HepG2 (cell line): ENCODE measurements around the gene BPI. TPM values are rescaled to one million over a fixed set of nuclear protein-coding genes. Genes with fewer than 3 reads are reported as not detected.

ENCODE experiments used
- ATAC-seq: fragments of 200-7000 bp; cut with Tn5 transposase; 3 replicates; pipeline ENCODE4 v1.9.1; 2020; ENCODE audit warnings: mild to moderate bottlenecking, moderate library complexity
- BruUV-seq: library from RNA; stranded (reverse); fragments of 400-500 nt; replicated peaks from 2 replicates; lab custom pipeline; 2021; lab: Mats Ljungman, UMichigan
- CTCF ChIA-PET: fragments of 300-600 bp; formaldehyde crosslinking; extraction: SDS; loops from one replicate; lab custom pipeline; 2021; ENCODE audit warnings: low total read pairs, inconsistent platforms, low intra/inter-chr PET ratio; lab: Yijun Ruan, JAX
- POLR2A ChIA-PET: fragments of 350-600 bp; sonication (Branson Sonifier 250); formaldehyde crosslinking; loops from one replicate; lab custom pipeline; 2020; ENCODE audit warnings: antibody characterized with exemption, inconsistent platforms; lab: Yijun Ruan, JAX
- DNase-seq: peaks from one replicate; pipeline ENCODE4 v3.0.0-alpha.2; 2015; ENCODE audit warnings: low spot score
- FAIRE-seq: peaks from 3 replicates; lab custom pipeline; 2011; peaks lifted over from hg19 to GRCh38; lab: Jason Lieb, UNC
- H2AFZ ChIP-seq: one replicate; pipeline ENCODE4 v1.6.1; 2011; ENCODE audit warnings: low read length, inconsistent platforms
- H3K27ac ChIP-seq: fragments of 300-600 bp; 3 replicates; pipeline ENCODE4 v1.8.0; 2011; ENCODE audit warnings: mixed run types, mild to moderate bottlenecking, mixed read lengths, low read length, inconsistent platforms; ENCODE audit not compliant: insufficient read depth; ENCODE audit errors: extremely low read length
- H3K27me3 ChIP-seq, 2 experiments: fragments of 200-600 bp in 1 of 2; 2 replicates in 1 of 2; 3 replicates in 1 of 2; pipeline versions ENCODE4 v1.6.0 to v1.8.0; 2011; ENCODE audit warnings: low read length in 2 of 2, mild to moderate bottlenecking in 2 of 2, moderate library complexity in 2 of 2, inconsistent platforms in 1 of 2; ENCODE audit not compliant: insufficient read depth in 2 of 2, control insufficient read depth in 1 of 2
- H3K36me3 ChIP-seq, 2 experiments: fragments of 200-600 bp in 1 of 2; replicated peaks in 1 of 2; 2 replicates in 1 of 2; 3 replicates in 1 of 2; pipeline versions ENCODE4 v1.5.1 to v1.8.0; 2011; ENCODE audit warnings: low read length in 2 of 2, inconsistent platforms in 1 of 2; ENCODE audit not compliant: insufficient read depth in 2 of 2, control insufficient read depth in 1 of 2
- H3K4me1 ChIP-seq: 2 replicates; pipeline ENCODE4 v1.5.1; 2012; ENCODE audit warnings: low read length, inconsistent platforms; ENCODE audit not compliant: insufficient read depth
- H3K4me2 ChIP-seq: 2 replicates; pipeline ENCODE4 v1.6.0; 2011; ENCODE audit warnings: low read depth, low read length, inconsistent platforms
- H3K4me3 ChIP-seq, 3 experiments: fragments of 200-600 bp in 1 of 3; sonication (generic), shearing (Covaris generic) in 1 of 3; replicated peaks in 1 of 3; 2 replicates each; pipeline ENCODE4 v1.5.1; 2011 to 2016; ENCODE audit warnings: low read length in 3 of 3, inconsistent platforms in 2 of 3, low read depth in 2 of 3, mild to moderate bottlenecking in 2 of 3, control low read depth in 1 of 3, mixed read lengths in 1 of 3; ENCODE audit not compliant: insufficient read depth in 1 of 3
- H3K79me2 ChIP-seq: one replicate; pipeline ENCODE4 v1.6.1; 2011; ENCODE audit warnings: low read length, inconsistent platforms; ENCODE audit not compliant: insufficient read depth
- H3K9ac ChIP-seq: 2 replicates; pipeline ENCODE4 v1.6.0; 2011; ENCODE audit warnings: mild to moderate bottlenecking, low read depth, low read length, inconsistent platforms; ENCODE audit not compliant: insufficient read depth
- H3K9me3 ChIP-seq: 2 replicates; pipeline ENCODE4 v1.5.1; 2012; ENCODE audit warnings: mild to moderate bottlenecking, low read length
- H4K20me1 ChIP-seq: 2 replicates; pipeline ENCODE4 v1.6.0; 2011; ENCODE audit warnings: inconsistent platforms, mild to moderate bottlenecking, low read length, moderate library complexity; ENCODE audit not compliant: insufficient read depth
- CBX5 ChIP-seq: sonication (generic); formaldehyde crosslinking; IDR thresholded peaks from 2 replicates; pipeline ENCODE4 v1.4.0; 2020; ENCODE audit warnings: missing genetic modification reagents, borderline replicate concordance
- CHD2 ChIP-seq: IDR thresholded peaks from 2 replicates; pipeline ENCODE4 v1.6.1; 2011; ENCODE audit warnings: low read depth, low read length, improper control_type of control experiment
- DPF2 ChIP-seq: sonication (generic); formaldehyde crosslinking; IDR thresholded peaks from 2 replicates; pipeline ENCODE4 v1.4.0; 2020; ENCODE audit warnings: mild to moderate bottlenecking, low read depth, missing genetic modification reagents, borderline replicate concordance
- ESRRA ChIP-seq: sonication (generic); formaldehyde crosslinking; IDR thresholded peaks from 2 replicates; pipeline ENCODE4 v1.5.1; 2020; ENCODE audit warnings: mild to moderate bottlenecking, low read depth, missing genetic modification reagents
- EZH2 ChIP-seq: conservative IDR thresholded peaks from 2 replicates; pipeline ENCODE4 v1.6.1; 2012; ENCODE audit warnings: mild to moderate bottlenecking, low read depth, low read length, moderate library complexity
- FOSL2 ChIP-seq: sonication (generic); formaldehyde crosslinking; IDR thresholded peaks from 2 replicates; pipeline ENCODE4 v1.4.0; 2020; ENCODE audit warnings: missing genetic modification reagents
- GABPB1 ChIP-seq: IDR thresholded peaks from 2 replicates; pipeline ENCODE4 v1.6.1; 2016; ENCODE audit warnings: mild to moderate bottlenecking, missing genetic modification reagents, moderate library complexity, missing compliant biosample characterization
- KDM5B ChIP-seq: sonication (generic); formaldehyde crosslinking; IDR thresholded peaks from 2 replicates; pipeline ENCODE4 v1.4.0; 2020; ENCODE audit warnings: missing genetic modification reagents, mild to moderate bottlenecking, borderline replicate concordance
- MBD4 ChIP-seq: IDR thresholded peaks from 2 replicates; pipeline ENCODE4 v1.6.1; 2012; ENCODE audit warnings: low read length, inconsistent platforms, borderline replicate concordance
- MTA1 ChIP-seq: sonication (generic); formaldehyde crosslinking; IDR thresholded peaks from 2 replicates; pipeline ENCODE4 v1.4.0; 2020; ENCODE audit warnings: missing genetic modification reagents, mild to moderate bottlenecking, borderline replicate concordance
- RNF2 ChIP-seq: fragments of 450-650 bp; conservative IDR thresholded peaks from 2 replicates; pipeline ENCODE4 v1.6.1; 2016; ENCODE audit warnings: low read depth
- SMYD3 ChIP-seq: sonication (generic); formaldehyde crosslinking; IDR thresholded peaks from 2 replicates; pipeline ENCODE4 v1.8.1; 2023; ENCODE audit warnings: mild to moderate bottlenecking, missing genetic modification reagents
- ZBTB8A ChIP-seq: sonication (generic); formaldehyde crosslinking; IDR thresholded peaks from 2 replicates; pipeline ENCODE4 v1.4.0; 2020; ENCODE audit warnings: mild to moderate bottlenecking, low read depth, missing genetic modification reagents, borderline replicate concordance
- ZNF703 ChIP-seq: sonication (generic); formaldehyde crosslinking; IDR thresholded peaks from 2 replicates; pipeline ENCODE4 v1.5.1; 2020; ENCODE audit warnings: missing genetic modification reagents, mild to moderate bottlenecking, moderate library complexity, borderline replicate concordance
- WGBS: methylation state at CpG from one replicate; pipeline ENCODE4 v1.1.6; 2017; ENCODE audit warnings: low lambda C conversion rate; 5-methylcytosine and 5-hydroxymethylcytosine counted together
- in situ Hi-C: cut with HindIII; loops from 2 replicates; pipeline ENCODE4 v1.10.0; 2017; ENCODE audit warnings: low pct_unique_long_range_greater_than_20kb; ENCODE audit not compliant: extremely low pct_ligation_motif_present
- intact Hi-C: fragments of 100-400 bp; cut with micrococcal nuclease; formaldehyde crosslinking; loops from one replicate; pipeline ENCODE4 v1.10.0; 2022; ENCODE audit not compliant: unreplicated experiment
- polyA plus RNA-seq, 8 experiments: library from polyadenylated mRNA; depleted of rRNA in 3 of 8; stranded (reverse) in 7 of 8; unstranded in 1 of 8; fragments of >200 nt; fragmentation: Illumina TruSeq in 4 of 8; extraction: Trizol in 4 of 8; gene quantifications; 2 replicates each; pipeline versions ENCODE4 v1.2.1 to v1.2.3, GENCODE V29; 2011 to 2016; ENCODE audit warnings: low read depth in 4 of 8, missing spikeins in 1 of 8, mixed read lengths in 1 of 8; ENCODE audit not compliant: insufficient read depth in 1 of 8
- total RNA-seq, 5 experiments: library from RNA; depleted of rRNA; stranded (reverse); fragments of >200 nt; fragmentation: Illumina TruSeq; extraction: Trizol; gene quantifications; 2 replicates each; pipeline ENCODE4 v1.2.3, GENCODE V29; 2016; ENCODE audit warnings: low read depth in 1 of 5
- TF ChIP-seq, protein P1 (sequence below): sonication (generic); formaldehyde crosslinking; IDR thresholded peaks from 2 replicates; pipeline ENCODE4 v1.5.0; 2020; ENCODE audit warnings: missing genetic modification reagents, mild to moderate bottlenecking, borderline replicate concordance
- TF ChIP-seq, protein P2 (sequence below): sonication (generic); formaldehyde crosslinking; IDR thresholded peaks from 2 replicates; pipeline ENCODE4 v1.5.0; 2020; ENCODE audit warnings: missing genetic modification reagents

The BPI gene
- total and polyA plus RNA-seq, 2 of the 13 experiments (the other 11 are each of a cell fraction or from before 2014, with no cell fraction given) = not detected

GRCh38 chr20:38262931-38263330 lies 41.0 kb upstream of the BPI start (continued):
- no peak for TF ChIP-seq MTA1
- no peak for TF ChIP-seq SMYD3 (CRISPR knock-in tag)
- TF ChIP-seq MBD4 = no peak
- no peak for TF ChIP-seq RNF2
- no peak for TF ChIP-seq CHD2

DNA sequence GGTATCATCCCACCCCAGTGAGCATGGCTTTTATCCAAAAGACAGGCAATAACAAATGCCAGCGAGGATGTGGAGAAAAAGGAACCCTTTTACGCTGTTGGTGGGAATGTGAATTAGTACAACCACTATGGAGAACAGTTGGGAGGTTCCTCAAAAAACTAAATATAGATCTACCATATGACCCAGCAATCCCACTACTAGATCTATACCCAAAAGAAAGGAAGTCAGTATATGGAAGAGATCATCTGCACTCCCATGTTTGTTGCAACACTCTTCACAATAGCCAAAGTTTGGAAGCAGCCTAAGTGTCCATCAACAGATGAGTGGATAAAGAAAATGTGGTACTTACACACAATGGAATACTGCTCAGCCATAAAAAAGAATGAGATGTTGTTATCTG lies 37.5 kb upstream of the BPI start:
- Histone ChIP-seq H3K4me1 (no peaks in the 10 kb centered on the region), H3K79me2 (no peaks in the 10 kb centered on the region), H2AFZ (no peak overlapping the region), H3K27ac (no peak overlapping the region), H3K9ac (no peak overlapping the region), H3K9me3 (no peaks in the 10 kb centered on the region), H4K20me1 (no peaks in the 10 kb centered on the region), H3K4me2 (no peak overlapping the region), H3K36me3 (no peaks in the 10 kb centered on the region), H3K4me3 (no peak overlapping the region), H3K27me3 (peaks cover 1 to 6% of the 10 kb centered on the region in 2 experiments; a peak in 1 of 5 replicates)
- in situ Hi-C loops (no loop called here), intact Hi-C loops (no loop called here)
- FAIRE-seq (no peak), ATAC-seq (no peak), DNase-seq (no peak)
- no TSS peak for BruUV-seq
- TF ChIP-seq GABPB1 (CRISPR knock-in tag) (no peak), ZNF703 (CRISPR knock-in tag) (no peak)
- CTCF ChIA-PET = no interaction called here
- POLR2A ChIA-PET = no interaction called here
- 30% methylated on average over 2 of the region's 2 CpGs for WGBS

GRCh38 chr20:38267296-38267695 lies 36.7 kb upstream of the BPI start:
- Histone ChIP-seq H2AFZ (no peak overlapping the region), H3K9ac (no peak overlapping the region), H3K27me3 (peaks cover 1 to 6% of the 10 kb centered on the region in 2 experiments; a peak in 1 of 5 replicates), H3K4me1 (no peaks in the 10 kb centered on the region), H3K9me3 (no peaks in the 10 kb centered on the region), H4K20me1 (no peaks in the 10 kb centered on the region), H3K79me2 (no peaks in the 10 kb centered on the region), H3K27ac (no peak overlapping the region), H3K4me3 (no peak overlapping the region), H3K36me3 (no peaks in the 10 kb centered on the region), H3K4me2 (no peak overlapping the region)
- ChIA-PET CTCF (no interaction called here), POLR2A (no interaction called here)
- 3% methylated on average over 2 of the region's 2 CpGs for WGBS
- FAIRE-seq (no peak), ATAC-seq (no peak), DNase-seq (no peak)
- intact Hi-C loops = no loop called here
- no TSS peak for BruUV-seq
- in situ Hi-C loops = no loop called here
- TF ChIP-seq, protein P1, sequence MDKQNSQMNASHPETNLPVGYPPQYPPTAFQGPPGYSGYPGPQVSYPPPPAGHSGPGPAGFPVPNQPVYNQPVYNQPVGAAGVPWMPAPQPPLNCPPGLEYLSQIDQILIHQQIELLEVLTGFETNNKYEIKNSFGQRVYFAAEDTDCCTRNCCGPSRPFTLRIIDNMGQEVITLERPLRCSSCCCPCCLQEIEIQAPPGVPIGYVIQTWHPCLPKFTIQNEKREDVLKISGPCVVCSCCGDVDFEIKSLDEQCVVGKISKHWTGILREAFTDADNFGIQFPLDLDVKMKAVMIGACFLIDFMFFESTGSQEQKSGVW (CRISPR knock-in tag) = no peak
- TF ChIP-seq EZH2 = no peak
- no peak for TF ChIP-seq ZBTB8A (CRISPR knock-in tag)
- TF ChIP-seq, protein P2, sequence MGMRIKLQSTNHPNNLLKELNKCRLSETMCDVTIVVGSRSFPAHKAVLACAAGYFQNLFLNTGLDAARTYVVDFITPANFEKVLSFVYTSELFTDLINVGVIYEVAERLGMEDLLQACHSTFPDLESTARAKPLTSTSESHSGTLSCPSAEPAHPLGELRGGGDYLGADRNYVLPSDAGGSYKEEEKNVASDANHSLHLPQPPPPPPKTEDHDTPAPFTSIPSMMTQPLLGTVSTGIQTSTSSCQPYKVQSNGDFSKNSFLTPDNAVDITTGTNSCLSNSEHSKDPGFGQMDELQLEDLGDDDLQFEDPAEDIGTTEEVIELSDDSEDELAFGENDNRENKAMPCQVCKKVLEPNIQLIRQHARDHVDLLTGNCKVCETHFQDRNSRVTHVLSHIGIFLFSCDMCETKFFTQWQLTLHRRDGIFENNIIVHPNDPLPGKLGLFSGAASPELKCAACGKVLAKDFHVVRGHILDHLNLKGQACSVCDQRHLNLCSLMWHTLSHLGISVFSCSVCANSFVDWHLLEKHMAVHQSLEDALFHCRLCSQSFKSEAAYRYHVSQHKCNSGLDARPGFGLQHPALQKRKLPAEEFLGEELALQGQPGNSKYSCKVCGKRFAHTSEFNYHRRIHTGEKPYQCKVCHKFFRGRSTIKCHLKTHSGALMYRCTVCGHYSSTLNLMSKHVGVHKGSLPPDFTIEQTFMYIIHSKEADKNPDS = no peak
- TF ChIP-seq FOSL2 (CRISPR knock-in tag) = no peak
- TF ChIP-seq KDM5B (CRISPR knock-in tag) = no peak
- no peak for TF ChIP-seq ESRRA (CRISPR knock-in tag)
- no peak for TF ChIP-seq CBX5 (CRISPR knock-in tag)
- TF ChIP-seq DPF2 (CRISPR knock-in tag) = no peak
